Prostate gland (tissue), 2 donors: ENCODE results near the gene TMEM231. TPM values are rescaled to one million over a fixed set of nuclear protein-coding genes. Genes with fewer than 3 reads are reported as not detected.
A peak's percentile ranks its signal among the peaks of the same experiment; 100 is the strongest.
"Not testable (repeated sequence)": the region's sequence is repeated elsewhere in the genome, so short reads cannot be mapped to it uniquely, and the experiment has no call there.

Experiments used
- DNase-seq: peaks from one replicate; pipeline ENCODE4 v3.0.0-alpha.2; 2019; ENCODE audit warnings: low spot score
- H3K27ac ChIP-seq, 2 donors: fragments of 200-600 bp; sonication (generic); 2 replicates each; pipeline ENCODE4 v1.5.1; 2017 to 2019
- H3K27me3 ChIP-seq: fragments of 200-600 bp; sonication (generic); replicated peaks from 2 replicates; pipeline ENCODE4 v1.5.1; 2019; ENCODE audit not compliant: insufficient read depth
- H3K36me3 ChIP-seq, 2 donors: fragments of 200-600 bp; sonication (generic); 1 replicate in 1 of 2; 2 replicates in 1 of 2; pipeline versions ENCODE4 v1.5.1 to v1.8.1; 2017 to 2019
- H3K4me1 ChIP-seq: fragments of 200-600 bp; sonication (generic); replicated peaks from 2 replicates; pipeline ENCODE4 v1.5.1; 2019
- H3K4me3 ChIP-seq, 2 donors: fragments of 200-600 bp; sonication (generic); 2 replicates each; pipeline ENCODE4 v1.5.1; 2017 to 2019
- H3K9me3 ChIP-seq: fragments of 200-600 bp; sonication (generic); 2 replicates; pipeline ENCODE4 v1.5.1; 2017
- POLR2A ChIP-seq: fragments of 450-650 bp; IDR thresholded peaks from one replicate; pipeline ENCODE4 v1.6.1; 2016; ENCODE audit warnings: antibody characterized with exemption, mild to moderate bottlenecking
- POLR2AphosphoS5 ChIP-seq: sonication (generic); formaldehyde crosslinking; IDR thresholded peaks from one replicate; pipeline ENCODE4 v1.6.1; 2017; ENCODE audit warnings: antibody characterized with exemption
- WGBS: methylation state at CpG from one replicate; pipeline ENCODE4 v1.1.5; 2018; 5-methylcytosine and 5-hydroxymethylcytosine counted together
- intact Hi-C: fragments of 100-400 bp; cut with DNase I; formaldehyde crosslinking; loops from one replicate; pipeline ENCODE4 v1.14.2; 2022
- total RNA-seq, 2 donors: library from RNA; depleted of rRNA; stranded (reverse); fragments of >200 nt; gene quantifications; one replicate each; pipeline ENCODE4 v1.1.0, GENCODE V29; 2016
- TF ChIP-seq, protein P1 (sequence below), 4 experiments: fragments of 200-600 bp in 2 of 4; fragments of 450-650 bp in 2 of 4; sonication (generic) in 2 of 4; IDR thresholded peaks; 1 replicate in 3 of 4; 2 replicates in 1 of 4; pipeline ENCODE4 v1.5.1; 2016 to 2019; ENCODE audit warnings: antibody characterized with exemption in 4 of 4, mild to moderate bottlenecking in 2 of 4, moderate library complexity in 2 of 4

TMEM231 gene
- total RNA-seq, 2 donors from 2014 or later = 7.7 to 17.2 TPM

DNA sequence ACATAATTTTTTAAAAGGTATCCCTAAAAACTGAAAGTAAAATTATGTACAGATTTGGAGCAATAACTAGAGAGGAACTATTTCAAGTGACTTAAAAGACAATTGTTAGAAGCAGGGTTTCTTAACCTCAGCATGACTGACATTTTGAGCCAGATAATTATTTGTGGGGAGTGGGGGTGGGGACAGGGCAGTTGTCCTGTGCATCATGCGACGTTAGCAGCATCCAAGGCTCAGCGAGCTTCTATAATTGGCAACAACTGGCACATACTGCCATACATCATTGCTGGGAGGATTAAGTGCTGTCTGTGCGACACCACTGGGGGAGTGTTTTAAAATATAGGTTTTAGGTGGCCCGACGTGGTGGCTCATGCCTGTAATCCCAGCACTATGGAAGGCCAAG lies 37.3 kb upstream of the TMEM231 start:
- intact Hi-C loops = no loop called here
- DNase-seq = no peak
- H3K27me3 ChIP-seq = no peaks in the 10 kb centered on the region
- no peak overlapping the region for H3K27ac ChIP-seq
- no peaks in the 10 kb centered on the region for H3K9me3 ChIP-seq
- TF ChIP-seq POLR2A (no peak), POLR2AphosphoS5 (no peak)
- TF ChIP-seq, protein P1, sequence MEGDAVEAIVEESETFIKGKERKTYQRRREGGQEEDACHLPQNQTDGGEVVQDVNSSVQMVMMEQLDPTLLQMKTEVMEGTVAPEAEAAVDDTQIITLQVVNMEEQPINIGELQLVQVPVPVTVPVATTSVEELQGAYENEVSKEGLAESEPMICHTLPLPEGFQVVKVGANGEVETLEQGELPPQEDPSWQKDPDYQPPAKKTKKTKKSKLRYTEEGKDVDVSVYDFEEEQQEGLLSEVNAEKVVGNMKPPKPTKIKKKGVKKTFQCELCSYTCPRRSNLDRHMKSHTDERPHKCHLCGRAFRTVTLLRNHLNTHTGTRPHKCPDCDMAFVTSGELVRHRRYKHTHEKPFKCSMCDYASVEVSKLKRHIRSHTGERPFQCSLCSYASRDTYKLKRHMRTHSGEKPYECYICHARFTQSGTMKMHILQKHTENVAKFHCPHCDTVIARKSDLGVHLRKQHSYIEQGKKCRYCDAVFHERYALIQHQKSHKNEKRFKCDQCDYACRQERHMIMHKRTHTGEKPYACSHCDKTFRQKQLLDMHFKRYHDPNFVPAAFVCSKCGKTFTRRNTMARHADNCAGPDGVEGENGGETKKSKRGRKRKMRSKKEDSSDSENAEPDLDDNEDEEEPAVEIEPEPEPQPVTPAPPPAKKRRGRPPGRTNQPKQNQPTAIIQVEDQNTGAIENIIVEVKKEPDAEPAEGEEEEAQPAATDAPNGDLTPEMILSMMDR (IDR thresholded peaks at IDR 0.05) = no peak
- no peaks in the 10 kb centered on the region for H3K36me3 ChIP-seq
- no peaks in the 10 kb centered on the region for H3K4me1 ChIP-seq
- WGBS = 88% methylated on average over 6 of the region's 6 CpGs
- H3K4me3 ChIP-seq = no peak overlapping the region

DNA sequence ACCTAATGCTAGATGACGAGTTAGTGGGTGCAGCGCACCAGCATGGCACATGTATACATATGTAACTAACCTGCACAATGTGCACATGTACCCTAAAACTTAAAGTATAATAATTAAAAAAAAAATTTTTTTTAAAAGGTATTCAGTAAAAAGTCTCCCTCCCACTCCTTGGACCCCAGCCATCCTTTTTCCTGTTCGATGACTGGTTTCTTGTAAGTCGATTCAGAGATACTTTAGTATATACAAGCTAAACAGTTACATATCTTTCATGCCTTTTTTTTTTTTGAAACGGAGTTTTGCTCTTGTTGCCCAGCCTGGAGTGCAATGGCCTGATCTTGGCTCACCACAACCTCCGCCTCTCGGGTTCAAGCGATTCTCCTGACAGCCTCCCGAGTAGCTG lies 35.9 kb upstream of the TMEM231 start:
- H3K36me3 ChIP-seq, intact Hi-C loops, H3K9me3 ChIP-seq, H3K4me3 ChIP-seq, H3K27ac ChIP-seq, H3K27me3 ChIP-seq, H3K4me1 ChIP-seq, DNase-seq: not testable (repeated sequence)
- 57% methylated on average over 9 of the region's 9 CpGs for WGBS

DNA sequence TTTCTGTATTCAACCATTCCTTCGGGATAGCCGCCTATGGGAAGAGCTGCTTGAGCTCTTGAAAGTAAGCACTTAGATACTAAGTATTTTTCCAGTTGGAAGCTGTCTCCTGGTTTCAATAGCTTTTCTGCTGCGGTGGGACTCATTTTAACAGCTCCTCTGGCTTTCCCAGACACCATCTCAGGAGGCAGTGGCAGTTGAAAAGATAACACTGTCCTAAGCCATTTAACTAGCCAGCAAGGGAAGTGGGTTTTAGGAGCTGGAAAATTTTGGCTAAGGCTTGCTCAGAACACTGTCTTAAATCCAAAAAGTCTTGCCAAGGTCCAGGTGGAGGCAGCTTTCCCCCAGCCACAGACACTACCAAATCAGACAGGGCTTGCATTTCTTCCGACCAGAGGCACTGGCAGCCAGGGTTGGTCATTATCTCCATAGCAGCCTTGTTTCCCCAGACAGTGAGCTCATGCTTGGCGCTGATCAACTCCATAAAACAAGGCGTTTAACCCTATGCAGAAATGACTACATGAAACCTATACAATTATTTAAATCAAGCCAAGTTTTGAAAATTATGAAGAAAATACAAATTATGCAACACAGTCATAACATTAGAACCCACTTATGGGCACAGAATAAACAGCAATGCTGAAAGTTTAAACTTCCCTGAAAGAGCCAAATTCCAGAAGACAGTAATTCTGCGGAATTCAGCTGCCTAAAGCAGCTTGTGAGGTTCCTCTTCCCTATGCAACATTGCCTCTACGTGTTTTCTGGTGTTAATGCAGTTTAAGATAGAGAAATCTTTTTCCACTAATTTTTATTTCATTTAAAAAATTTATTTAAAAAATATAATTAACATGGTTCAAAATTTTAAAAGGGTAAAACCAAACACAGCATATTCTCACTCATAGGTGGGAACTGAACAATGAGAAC lies 35.1 kb upstream of the TMEM231 start:
- peak; percentile 46 for DNase-seq
- Histone ChIP-seq H3K4me3 (no peak overlapping the region), H3K27me3 (no peaks in the 10 kb centered on the region), H3K4me1 (no peaks in the 10 kb centered on the region), H3K27ac (peak overlapping the region; percentile 42 to 43), H3K9me3 (no peaks in the 10 kb centered on the region), H3K36me3 (no peaks in the 10 kb centered on the region)
- WGBS = 18% methylated on average over 8 of the region's 8 CpGs
- intact Hi-C loops = no loop called here
- TF ChIP-seq POLR2AphosphoS5 (peak; percentile 51), POLR2A (no peak)
- TF ChIP-seq, protein P1 (IDR thresholded peaks at IDR 0.05) = no peak

DNA sequence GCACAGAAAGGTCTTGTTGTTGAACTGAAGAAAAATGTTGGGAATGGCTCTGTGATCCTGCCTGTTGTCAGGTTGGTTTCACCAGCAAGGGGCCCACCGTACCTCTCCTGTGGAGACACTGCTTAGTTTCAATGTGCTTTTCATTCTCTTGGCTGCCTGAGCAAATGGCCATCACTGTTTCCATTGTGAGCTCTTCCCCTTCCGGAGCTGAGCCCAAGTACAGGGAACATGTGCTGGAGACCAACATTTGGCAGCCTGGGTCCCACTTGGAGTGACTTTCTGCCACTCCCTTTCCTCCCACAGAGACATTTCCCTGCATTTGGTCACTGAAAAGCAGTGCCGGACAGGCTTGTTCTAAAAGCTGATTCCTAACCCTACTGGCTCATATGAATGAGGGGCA lies 33.3 kb upstream of the TMEM231 start:
- no peak for DNase-seq
- WGBS = 55% methylated on average over 3 of the region's 3 CpGs
- Histone ChIP-seq H3K36me3 (no peaks in the 10 kb centered on the region), H3K4me1 (no peaks in the 10 kb centered on the region), H3K27me3 (no peaks in the 10 kb centered on the region), H3K27ac (no peak overlapping the region), H3K4me3 (no peak overlapping the region), H3K9me3 (no peaks in the 10 kb centered on the region)
- intact Hi-C loops = no loop called here
- TF ChIP-seq POLR2A (no peak), POLR2AphosphoS5 (no peak)
- TF ChIP-seq, protein P1 (IDR thresholded peaks at IDR 0.05) = no peak

DNA sequence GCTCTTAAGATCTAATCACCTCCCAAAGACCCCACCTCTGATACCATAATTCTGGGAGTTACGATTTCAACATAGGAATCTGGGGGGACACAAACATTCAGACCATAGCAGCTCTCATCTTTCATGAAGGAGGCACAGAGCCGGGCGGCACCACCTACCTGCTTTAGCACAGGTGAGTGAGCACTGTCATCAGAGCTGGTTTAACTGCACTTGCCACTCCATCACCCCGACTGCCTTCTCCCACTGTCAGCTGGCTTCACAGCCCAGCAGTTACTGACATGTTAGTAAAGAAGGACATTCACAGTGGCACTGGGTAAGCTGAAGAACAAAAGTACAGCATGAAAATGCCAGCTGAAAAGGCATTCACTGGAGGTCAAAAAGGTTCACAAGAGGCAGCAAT lies 32.7 kb upstream of the TMEM231 start:
- TF ChIP-seq, protein P1 (IDR thresholded peaks at IDR 0.05) = no peak
- TF ChIP-seq POLR2A = no peak
- no peak for TF ChIP-seq POLR2AphosphoS5
- intact Hi-C loops = no loop called here
- no peaks in the 10 kb centered on the region for H3K4me1 ChIP-seq
- H3K9me3 ChIP-seq = no peaks in the 10 kb centered on the region
- no peak overlapping the region for H3K27ac ChIP-seq
- H3K36me3 ChIP-seq = no peaks in the 10 kb centered on the region
- DNase-seq = no peak
- WGBS = 92% methylated on average over 4 of the region's 4 CpGs
- no peak overlapping the region for H3K4me3 ChIP-seq
- no peaks in the 10 kb centered on the region for H3K27me3 ChIP-seq
